Fibroblast of peridontal ligament (primary cell): ENCODE measurements around the gene MTF2.
"Not testable (repeated sequence)": the region's sequence is repeated elsewhere in the genome, so short reads cannot be mapped to it uniquely, and the experiment has no call there.

Experiments
- DNase-seq: peaks from one replicate; pipeline ENCODE4 v3.0.0-alpha.2; 2010; ENCODE audit errors: extremely low read depth

Gene MTF2

GRCh38 chr1:93078986-93079654, at the start of gene MTF2:
Gene MTF2, plus strand, starts transcription at chr1:93079283. Its CDS starts 244 bp downstream, at chr1:93079527.
- DNase-seq: peak; percentile 96

DNA sequence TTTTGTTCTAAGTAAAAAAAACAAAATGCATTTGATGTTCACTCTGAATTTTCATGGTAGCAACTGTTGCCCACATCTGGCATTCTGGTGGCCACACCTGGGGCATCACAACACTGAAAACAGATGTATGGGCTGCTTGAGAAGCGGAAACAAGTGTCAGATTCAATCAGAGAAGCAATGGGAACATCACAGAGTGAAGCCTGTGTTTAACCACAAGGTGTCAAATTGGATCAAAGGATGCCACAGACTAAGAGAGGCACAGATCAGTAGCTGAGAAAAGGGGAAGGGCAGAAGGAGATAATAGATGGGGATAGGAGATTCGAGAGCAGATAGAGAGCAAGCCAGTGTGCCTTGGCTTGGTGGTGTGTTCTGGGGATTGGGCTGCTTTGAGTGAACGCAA, 49.8 kb upstream of the MTF2 start:
- no peak for DNase-seq

- not testable (repeated sequence) for DNase-seq
These were observed 48.9 kb upstream of the MTF2 start for GRCh38 chr1:93030191-93030590.

DNA sequence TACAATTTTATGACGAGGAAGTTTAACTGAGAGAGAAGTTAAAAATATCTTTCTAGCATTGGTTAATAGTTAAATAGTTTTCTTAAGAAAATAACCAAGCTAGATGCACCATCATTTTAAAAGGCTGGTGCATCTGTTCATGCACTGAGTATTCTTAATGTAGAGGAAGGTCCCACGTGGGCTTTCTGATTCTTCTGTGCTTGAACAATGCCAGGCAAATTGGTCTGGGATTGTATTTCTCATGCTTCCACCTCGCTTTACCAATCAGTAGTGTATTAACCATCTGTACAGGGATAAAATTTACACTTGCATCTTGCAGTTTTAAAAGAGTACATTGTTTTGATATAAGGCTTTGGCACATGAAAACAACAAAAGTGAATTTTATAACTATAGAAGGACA, 47.4 kb upstream of the MTF2 start:
- no peak for DNase-seq

DNA sequence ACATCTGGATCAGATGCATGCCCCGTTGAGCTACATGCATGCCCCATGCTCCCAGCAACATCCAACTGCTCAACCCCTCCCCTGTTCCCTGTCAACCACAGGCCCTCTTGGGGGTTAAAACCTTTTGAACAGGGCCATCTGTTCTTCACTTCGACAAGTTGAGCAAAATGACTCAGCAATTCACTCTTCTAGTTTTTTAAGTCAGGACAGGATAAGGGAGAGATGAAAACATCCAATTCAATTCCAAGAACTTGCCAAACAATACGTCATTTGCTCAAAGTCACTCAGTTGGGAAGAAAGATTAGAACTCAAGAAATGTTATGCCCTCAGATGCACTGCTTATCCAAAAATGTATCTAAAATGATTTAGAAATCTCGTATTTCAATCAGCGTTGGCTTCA, 46.1 kb upstream of the MTF2 start:
- no peak for DNase-seq

- no peak for DNase-seq
These were observed 45.3 kb upstream of the MTF2 start for GRCh38 chr1:93033785-93034184.

DNA sequence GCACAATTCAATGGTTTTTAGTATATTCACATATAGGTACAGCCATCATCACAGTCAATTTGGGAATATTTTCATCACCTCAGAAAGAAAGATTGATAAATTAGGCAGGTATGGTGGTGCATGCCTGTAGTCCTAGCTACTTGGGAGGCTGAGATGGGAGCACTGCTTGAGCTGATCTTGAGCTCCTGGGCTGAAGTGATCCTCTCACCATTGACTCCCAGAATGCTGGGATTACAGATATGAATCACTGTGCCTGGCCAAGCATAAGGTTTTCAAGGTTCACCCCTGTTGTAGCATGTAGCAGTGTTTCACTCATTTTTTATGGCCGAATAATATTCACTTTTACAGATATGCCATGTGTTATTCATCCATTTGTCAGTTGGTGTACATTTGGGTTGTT, 44.7 kb upstream of the MTF2 start:
- DNase-seq: no peak

GRCh38 chr1:93036672-93037071, 42.4 kb upstream of the MTF2 start:
- DNase-seq: no peak

GRCh38 chr1:93042187-93043056, 36.7 kb upstream of the MTF2 start:
- peak; percentile 12 for DNase-seq

DNA sequence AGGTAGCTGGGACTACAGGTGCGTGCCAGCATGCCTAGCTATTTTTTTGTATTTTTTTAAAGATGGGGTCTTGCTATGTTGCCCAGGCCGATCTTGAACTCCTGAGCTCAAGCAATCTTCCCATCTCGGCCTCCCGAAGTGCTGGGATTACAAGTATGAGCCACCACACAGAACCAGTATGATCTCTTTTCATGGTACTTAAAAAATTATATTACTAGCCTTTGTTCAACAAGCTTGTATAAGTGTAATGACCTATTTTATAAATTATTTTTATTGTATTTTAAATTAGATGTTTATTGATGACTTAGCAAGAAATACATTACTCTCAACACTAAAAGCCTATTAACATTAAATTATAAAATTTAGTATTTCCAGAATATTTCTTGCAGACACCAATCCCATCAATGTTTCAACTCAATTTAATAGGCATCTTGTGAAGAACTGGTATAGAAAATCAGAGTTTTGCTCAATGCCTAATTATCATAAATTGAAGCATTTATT, 36.0 kb upstream of the MTF2 start:
- no peak for DNase-seq

- no peak for DNase-seq
These were observed 31.5 kb upstream of the MTF2 start for GRCh38 chr1:93047618-93048017.

- no peak for DNase-seq
These were observed 27.1 kb upstream of the MTF2 start for GRCh38 chr1:93051961-93052360.

- peak; percentile 58 for DNase-seq
These were observed 22.9 kb upstream of the MTF2 start for GRCh38 chr1:93056214-93056613.

DNA sequence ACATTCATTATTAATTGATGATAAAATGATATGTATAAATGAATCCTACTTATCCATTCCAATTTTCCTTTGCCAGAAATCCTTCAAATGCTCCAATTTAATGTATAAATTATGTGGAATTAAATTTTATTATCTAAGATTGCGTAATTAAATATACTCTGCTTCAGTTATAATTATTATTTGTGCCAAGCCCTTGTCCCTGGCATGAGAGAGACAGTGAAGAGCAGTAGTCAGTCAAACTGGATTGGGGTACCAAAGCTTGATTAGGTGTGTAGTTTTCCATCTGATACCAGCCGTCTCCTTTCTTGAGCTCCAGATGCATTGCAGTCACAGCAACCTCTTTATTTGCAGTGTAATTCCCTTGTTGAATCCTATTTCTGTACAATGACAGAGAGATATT, 22.4 kb upstream of the MTF2 start:
- DNase-seq: no peak

DNA sequence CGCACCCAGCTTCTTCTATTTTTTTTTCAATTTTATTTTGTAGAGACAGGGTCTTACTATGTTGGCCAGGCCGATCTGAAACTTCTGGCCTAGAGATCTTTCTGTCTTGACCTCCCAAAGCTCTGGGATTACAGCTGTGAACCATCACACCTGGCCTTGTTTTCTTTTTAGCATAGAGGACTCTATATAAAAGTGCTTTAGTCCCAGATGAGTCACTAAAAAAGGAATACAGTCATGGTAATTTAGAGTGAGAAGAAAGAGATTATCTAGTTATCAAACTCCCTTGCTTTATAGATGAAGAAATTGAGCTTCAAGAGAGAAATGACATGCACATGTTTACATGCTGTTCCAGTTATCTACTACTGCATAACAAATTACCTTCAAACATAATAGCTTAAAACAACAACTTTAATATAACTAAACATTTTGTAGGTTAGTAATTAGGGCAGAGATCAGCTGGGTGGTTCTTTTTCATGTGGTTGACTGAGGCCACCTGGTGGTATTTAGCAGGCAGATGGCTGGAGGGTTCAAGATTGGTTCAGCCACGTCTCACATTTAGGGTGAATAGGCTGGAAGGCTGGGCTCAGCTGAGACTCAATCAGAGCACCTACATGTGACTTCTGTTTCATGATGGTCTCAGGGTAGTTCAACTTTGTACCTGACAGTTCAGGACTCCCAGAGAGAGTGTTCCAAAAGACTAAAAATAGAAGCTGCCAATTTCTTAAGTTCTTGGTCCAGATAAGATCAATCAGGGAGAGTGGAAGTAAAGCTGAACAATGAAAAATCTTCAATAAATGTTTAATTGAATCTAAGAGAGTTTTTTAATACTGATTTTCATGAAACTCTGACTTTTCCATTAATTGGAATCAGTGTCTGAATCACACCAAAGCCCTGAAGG, 16.9 kb upstream of the MTF2 start:
- peak; percentile 24 for DNase-seq

DNA sequence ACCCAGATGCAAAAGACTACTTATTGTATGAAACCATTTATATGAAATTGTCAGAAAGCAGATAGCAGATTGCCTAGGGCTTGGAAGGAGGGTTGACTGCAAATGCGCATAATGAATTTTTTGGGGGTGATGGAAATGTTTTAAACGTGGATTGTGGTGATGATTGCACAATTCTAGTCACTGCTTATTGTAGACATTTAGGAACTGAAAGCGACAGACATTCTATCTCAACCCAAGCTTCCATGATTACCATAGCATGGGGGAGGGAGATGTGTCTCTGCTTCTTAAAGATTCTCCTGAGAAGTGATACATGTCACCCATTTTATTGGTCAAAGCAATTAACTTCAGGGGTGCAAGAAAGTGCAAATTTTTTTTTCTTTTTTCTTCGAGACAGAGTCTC, 2.8 kb upstream of the MTF2 start:
- no peak for DNase-seq

GRCh38 chr1:93078203-93078602, 880 bp upstream of the MTF2 start:
- no peak for DNase-seq

- no peak for DNase-seq
These were observed 471 bp upstream of the MTF2 start for GRCh38 chr1:93078638-93078985.

DNA sequence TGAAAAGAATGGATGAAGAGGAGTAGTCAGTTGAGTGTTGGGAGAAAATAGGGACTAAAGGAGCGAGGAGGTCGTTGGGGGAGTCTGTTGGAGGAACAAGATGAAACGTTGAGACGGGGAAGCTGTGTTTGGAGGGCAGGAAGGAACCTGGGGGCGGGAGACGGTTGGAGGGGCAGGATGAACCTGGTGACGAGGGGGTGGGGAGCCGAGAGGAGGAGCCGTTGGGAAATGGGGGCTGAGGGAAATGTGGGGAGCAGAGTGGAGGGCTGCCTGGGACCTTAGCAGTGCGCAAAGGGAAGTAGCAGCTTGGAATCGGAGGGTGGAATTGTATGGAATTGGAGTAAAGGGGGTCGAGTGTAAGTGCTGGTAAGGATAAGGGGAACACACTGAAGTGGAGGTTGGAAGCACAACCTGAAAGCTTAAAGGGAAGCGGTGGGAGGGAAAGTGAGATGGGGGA, 630 bp downstream of the MTF2 start:
- peak; percentile 4 for DNase-seq

- DNase-seq: peak; percentile 85
These were observed 1.2 kb downstream of the MTF2 start for GRCh38 chr1:93080179-93080823.

DNA sequence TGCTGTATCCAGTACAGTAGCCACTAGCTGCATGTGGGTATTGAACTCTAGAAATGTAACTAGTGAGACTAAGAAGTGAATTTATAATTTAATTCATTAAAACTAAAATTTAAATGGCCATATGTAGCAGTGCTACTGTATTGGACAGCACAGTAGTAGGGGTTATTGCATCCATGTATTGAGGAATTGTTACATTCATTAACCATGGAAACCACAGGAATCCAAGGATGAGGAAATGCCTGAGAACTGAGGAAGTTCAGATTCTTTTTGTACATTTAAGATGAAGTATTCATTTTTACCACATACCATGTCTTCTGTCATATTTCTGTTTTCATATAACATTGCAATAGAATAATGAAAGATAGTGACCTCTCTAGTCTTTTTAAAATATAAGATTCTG, 2.6 kb downstream of the MTF2 start:
- DNase-seq: peak; percentile 88

- DNase-seq: no peak
These were observed 3.2 kb downstream of the MTF2 start for GRCh38 chr1:93082313-93082712.
